GM21825 (cell line): Measurements from ENCODE around the gene OSCP1.

Source experiments
- ATAC-seq: cut with Tn5 transposase; IDR thresholded peaks from one replicate; pipeline ENCODE4 v1.9.1; 2021; ENCODE audit warnings: mild to moderate bottlenecking, moderate library complexity; ENCODE audit not compliant: unreplicated experiment

OSCP1 gene

DNA sequence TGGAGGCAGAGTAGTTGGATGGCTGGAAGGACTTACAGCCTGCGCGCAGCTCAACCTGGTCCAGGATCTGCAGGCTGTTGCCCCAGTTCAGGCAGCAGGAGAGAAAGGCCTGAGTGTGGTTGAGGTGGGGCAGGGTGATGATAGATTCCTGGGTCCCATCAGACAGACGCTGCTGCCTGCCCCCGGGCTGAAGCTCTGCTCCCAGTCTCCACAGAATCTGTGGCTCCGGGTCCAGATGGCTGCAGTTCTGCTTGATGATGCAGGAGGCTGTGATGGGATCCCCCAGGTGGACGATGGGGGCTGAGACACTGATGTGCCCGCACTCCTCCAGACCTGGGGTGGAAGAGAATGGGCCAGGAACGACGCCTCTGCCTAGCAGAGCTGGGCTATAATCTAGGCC lies 25.1 kb upstream of the OSCP1 start:
- ATAC-seq: no peak

DNA sequence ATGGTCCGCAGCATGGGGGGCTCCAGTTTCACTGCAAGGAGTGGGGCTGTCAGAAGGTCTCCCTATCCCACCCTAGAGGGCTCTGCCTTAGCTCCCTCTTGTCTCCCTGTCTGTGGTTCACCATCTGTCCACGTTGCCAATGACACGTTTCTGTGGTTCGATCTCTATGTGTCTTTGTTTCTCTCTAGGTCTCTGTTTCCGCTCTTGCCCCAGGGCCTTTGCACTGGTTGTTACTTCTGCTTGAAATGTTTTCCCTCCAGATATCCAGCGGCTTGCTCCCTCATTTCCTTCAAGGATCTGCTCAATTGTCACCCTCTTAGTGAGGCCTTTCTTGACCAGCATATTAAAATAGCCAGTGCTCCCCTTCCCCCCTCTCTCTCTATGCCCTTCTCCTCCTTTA lies 22.4 kb upstream of the OSCP1 start:
- ATAC-seq: no peak

- ATAC-seq: no peak
Measured at GRCh38 chr1:36471830-36472641, 21.8 kb upstream of the OSCP1 start.

- no peak for ATAC-seq
Measured at GRCh38 chr1:36469163-36469562, 18.9 kb upstream of the OSCP1 start.

DNA sequence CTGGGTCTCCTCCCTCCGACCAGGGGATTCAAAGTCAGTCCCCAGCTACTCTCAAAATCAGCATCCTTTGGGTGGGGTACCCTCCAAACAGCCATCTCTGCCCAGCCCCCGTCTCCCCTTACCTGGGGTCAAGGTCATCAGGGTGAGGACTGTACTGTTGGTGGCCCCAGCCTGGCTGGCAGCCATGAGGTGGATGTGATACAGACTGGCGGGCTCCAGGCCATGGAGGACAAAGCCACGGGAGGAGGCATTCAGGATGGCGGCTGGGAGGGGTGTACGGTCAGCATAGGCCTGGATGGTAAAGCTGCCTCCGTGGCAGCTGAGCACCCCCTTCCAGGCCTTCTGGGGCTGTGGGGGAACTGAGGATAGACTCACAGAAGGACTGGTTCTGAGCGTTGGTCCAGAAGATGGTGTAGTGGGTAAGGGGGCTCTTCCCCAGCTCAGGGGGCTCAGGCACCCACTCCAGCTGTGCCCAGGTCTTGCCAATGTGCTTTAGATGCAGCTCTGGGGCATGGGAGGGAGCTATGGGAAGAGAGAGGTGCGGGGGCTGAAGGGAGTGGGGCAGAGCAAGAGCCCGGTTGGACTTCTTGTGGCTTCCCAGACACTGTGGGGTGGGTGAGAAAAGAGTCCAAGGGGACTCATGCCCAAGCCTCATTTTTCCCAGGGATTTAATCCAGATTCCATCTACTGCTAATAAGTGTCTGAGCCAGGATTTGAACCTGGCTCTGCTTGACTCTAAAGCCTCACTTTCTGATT lies 17.6 kb upstream of the OSCP1 start:
- ATAC-seq: no peak

DNA sequence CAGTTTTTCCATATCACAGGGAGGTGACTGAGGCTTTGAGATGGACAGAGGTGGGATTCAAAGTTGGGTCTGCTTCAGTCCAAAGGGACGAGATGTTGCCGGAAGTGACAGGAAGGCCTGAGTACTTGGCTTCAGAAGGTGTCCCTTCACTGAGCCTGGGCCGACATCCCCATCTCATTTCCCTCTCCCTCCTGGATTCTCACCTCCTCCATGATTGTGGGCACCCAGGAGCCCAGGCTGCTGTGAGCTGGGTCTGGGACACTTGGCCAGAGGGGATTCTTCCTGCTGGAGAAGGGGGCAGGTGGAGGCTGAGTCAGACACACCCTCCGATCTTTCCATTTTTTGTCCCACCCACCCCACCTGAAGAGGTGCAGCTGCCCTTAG lies 16.8 kb upstream of the OSCP1 start:
- ATAC-seq: no peak

- no peak for ATAC-seq
Measured at GRCh38 chr1:36466370-36467026, 16.2 kb upstream of the OSCP1 start.

- ATAC-seq: no peak
Measured at GRCh38 chr1:36465731-36466369, 15.6 kb upstream of the OSCP1 start.

- ATAC-seq: peak; percentile 5
Measured at GRCh38 chr1:36464605-36465393, 14.5 kb upstream of the OSCP1 start.

GRCh38 chr1:36463803-36464604 lies 13.8 kb upstream of the OSCP1 start, which contains the start of gene MRPS15:
Gene MRPS15 (minus strand): TSS chr1:36464384. CDS start chr1:36464275, 109 bp downstream.
- ATAC-seq: peak; percentile 86

- ATAC-seq: no peak
Measured at GRCh38 chr1:36463463-36463802, 13.2 kb upstream of the OSCP1 start.

- no peak for ATAC-seq
Measured at GRCh38 chr1:36458910-36459309, 8.7 kb upstream of the OSCP1 start.

GRCh38 chr1:36457691-36458090 lies 7.4 kb upstream of the OSCP1 start:
- ATAC-seq: no peak

- no peak for ATAC-seq
Measured at GRCh38 chr1:36456391-36456928, 6.2 kb upstream of the OSCP1 start.

DNA sequence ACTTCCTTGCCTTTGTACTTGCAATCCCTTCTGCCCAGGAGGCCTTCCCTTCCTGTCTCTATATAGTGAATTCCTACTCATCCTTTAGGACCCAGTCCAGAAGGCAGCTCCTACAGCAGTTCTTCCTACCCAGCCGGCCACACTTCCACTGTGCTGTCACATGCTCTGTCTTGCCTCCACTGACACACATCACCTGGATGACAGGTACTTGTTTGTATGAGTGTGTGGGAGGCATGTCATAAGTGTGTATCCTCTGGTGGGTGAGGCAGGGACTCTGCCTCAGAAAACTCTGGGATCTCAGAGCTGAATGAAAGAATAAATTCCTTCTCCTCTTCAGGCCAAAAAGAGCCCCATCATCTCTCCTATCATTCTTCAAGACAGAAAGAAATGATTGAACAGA lies 5.1 kb upstream of the OSCP1 start:
- no peak for ATAC-seq

GRCh38 chr1:36453600-36454388 lies 3.5 kb upstream of the OSCP1 start:
- no peak for ATAC-seq

- no peak for ATAC-seq
Measured at GRCh38 chr1:36453051-36453450, 2.8 kb upstream of the OSCP1 start.

GRCh38 chr1:36450919-36451305 lies 661 bp upstream of the OSCP1 start:
- no peak for ATAC-seq
